ENCODE data around the gene ADGRL3.

Gene ADGRL3

DNA sequence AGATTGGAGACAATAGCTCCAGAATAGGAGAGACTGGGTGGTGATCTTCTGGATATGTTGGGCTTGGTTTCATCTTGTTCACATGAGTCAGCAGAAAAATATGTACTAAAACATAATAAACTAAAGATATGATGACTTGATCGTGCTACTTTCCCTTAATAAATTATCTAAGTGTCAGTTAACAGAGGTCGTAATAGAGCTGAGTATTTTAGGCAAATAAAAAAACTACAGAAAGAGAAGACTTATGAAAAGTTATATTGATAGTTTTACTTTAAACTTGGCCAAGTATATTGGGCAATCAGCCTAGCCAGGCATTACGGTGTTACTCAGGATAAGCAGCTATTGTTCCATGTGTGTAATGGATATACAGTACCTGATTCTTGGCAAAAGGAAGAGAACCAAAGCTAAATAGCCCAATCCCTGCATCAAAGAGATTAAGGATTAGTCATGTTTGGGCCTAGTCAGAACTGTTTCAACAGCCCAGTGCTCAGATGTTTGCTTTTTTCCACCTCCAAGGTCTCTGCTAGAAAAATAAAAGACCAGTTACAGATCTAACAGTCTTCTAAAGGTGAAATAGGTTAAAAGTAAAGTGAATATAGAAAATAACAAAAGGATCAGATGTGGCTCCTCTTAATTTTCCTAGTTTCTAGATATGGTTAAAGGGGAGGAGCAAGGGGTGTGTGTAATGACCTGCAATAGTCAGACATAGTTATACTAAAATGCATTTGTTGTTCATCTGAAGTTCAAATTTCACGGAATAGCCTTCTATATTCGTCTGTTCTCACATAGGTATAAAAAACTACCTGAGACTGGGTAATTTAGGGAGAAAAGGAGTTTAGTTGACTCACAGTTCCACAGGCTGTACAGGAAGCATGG is 262.6 kb downstream of the ADGRL3 start:
- no peaks in the 10 kb centered on the region for H3K27me3 ChIP-seq (ENCODE audit: control insufficient read depth, insufficient read depth, low read length, poor library complexity, severe bottlenecking)
- H3K4me3 ChIP-seq (ENCODE audit: insufficient read depth, low read depth, low read length): no peak overlapping the region
- no peak overlapping the region for H3K27ac ChIP-seq (ENCODE audit: insufficient read depth, low read depth, low read length, poor library complexity, severe bottlenecking)
- 95 to 99% methylated on average over 4 to 5 of the region's 5 CpGs for WGBS, 2 experiments
- no peaks in the 10 kb centered on the region for H3K9me3 ChIP-seq (ENCODE audit: control insufficient read depth, low read length)
- H3K4me1 ChIP-seq (ENCODE audit: control insufficient read depth, insufficient read depth, low read length): no peaks in the 10 kb centered on the region
- H3K36me3 ChIP-seq (ENCODE audit: control insufficient read depth, insufficient read depth, low read length): no peaks in the 10 kb centered on the region

- 87 to 92% methylated on average over 5 of the region's 6 CpGs for WGBS, 2 experiments
- H3K27me3 ChIP-seq (ENCODE audit: control insufficient read depth, insufficient read depth, low read length, poor library complexity, severe bottlenecking): no peaks in the 10 kb centered on the region
- no peak overlapping the region for H3K4me3 ChIP-seq (ENCODE audit: insufficient read depth, low read depth, low read length)
- H3K4me1 ChIP-seq (ENCODE audit: control insufficient read depth, insufficient read depth, low read length): no peaks in the 10 kb centered on the region
- H3K9me3 ChIP-seq (ENCODE audit: control insufficient read depth, low read length): no peaks in the 10 kb centered on the region
- no peaks in the 10 kb centered on the region for H3K36me3 ChIP-seq (ENCODE audit: control insufficient read depth, insufficient read depth, low read length)
- H3K27ac ChIP-seq (ENCODE audit: insufficient read depth, low read depth, low read length, poor library complexity, severe bottlenecking): no peak overlapping the region
Measured at GRCh38 chr4:61468024-61468720, 268.0 kb downstream of the ADGRL3 start.

DNA sequence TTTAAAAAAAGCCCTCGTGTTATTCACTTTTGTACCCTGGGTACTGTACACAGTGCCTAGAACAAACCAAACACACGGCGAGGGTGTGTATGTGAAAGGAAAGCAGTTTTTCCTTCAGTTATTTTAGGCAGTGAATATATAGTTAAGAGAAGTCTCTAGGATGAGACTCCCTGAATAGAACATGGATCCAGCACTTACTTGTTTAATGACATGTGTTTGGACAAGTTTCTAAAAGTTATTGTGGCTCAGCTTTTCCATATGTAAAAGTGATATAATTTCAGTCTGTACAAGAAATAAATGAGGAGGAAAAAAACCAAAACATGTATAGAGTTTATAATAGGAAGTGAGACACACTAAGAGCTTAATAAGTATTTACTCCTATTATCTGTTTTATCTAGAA is 273.2 kb downstream of the ADGRL3 start:
- no peak overlapping the region for H3K4me3 ChIP-seq (ENCODE audit: insufficient read depth, low read depth, low read length)
- H3K27ac ChIP-seq (ENCODE audit: insufficient read depth, low read depth, low read length, poor library complexity, severe bottlenecking): no peak overlapping the region
- H3K4me1 ChIP-seq (ENCODE audit: control insufficient read depth, insufficient read depth, low read length): no peaks in the 10 kb centered on the region
- 96 to 100% methylated on average over 3 of the region's 3 CpGs for WGBS, 2 experiments
- H3K36me3 ChIP-seq (ENCODE audit: control insufficient read depth, insufficient read depth, low read length): no peaks in the 10 kb centered on the region
- no peaks in the 10 kb centered on the region for H3K9me3 ChIP-seq (ENCODE audit: control insufficient read depth, low read length)
- no peaks in the 10 kb centered on the region for H3K27me3 ChIP-seq (ENCODE audit: control insufficient read depth, insufficient read depth, low read length, poor library complexity, severe bottlenecking)

- Histone ChIP-seq H3K4me3 (ENCODE audit: insufficient read depth, low read depth, low read length) (no peak overlapping the region), H3K36me3 (ENCODE audit: control insufficient read depth, insufficient read depth, low read length) (no peaks in the 10 kb centered on the region), H3K9me3 (ENCODE audit: control insufficient read depth, low read length) (no peaks in the 10 kb centered on the region), H3K4me1 (ENCODE audit: control insufficient read depth, insufficient read depth, low read length) (no peaks in the 10 kb centered on the region), H3K27me3 (ENCODE audit: control insufficient read depth, insufficient read depth, low read length, poor library complexity, severe bottlenecking) (no peaks in the 10 kb centered on the region), H3K27ac (ENCODE audit: insufficient read depth, low read depth, low read length, poor library complexity, severe bottlenecking) (no peak overlapping the region)
Measured at GRCh38 chr4:61478340-61478739, 278.2 kb downstream of the ADGRL3 start.

DNA sequence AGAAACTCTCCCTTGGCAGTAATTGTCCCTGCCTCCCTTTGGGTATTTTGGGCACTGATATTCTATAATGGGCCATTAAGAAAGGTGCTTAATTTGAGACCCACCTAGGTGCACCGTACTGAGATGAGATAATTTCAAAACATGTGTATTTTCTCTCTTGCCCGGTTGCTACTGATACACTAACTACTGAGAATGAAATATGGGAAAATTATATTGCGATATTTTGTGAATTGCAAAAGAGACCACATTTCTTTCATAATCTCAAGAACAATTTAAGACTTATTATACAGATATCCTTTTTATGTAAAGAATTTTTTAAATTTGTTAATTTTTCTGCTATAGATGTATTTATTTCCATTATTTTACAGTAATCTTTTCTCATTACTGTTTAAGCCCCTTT is 284.9 kb downstream of the ADGRL3 start:
- WGBS, 2 experiments: 90 to 100% methylated on average over 1 to 2 of the region's 3 CpGs
- Histone ChIP-seq H3K4me3 (ENCODE audit: insufficient read depth, low read depth, low read length) (no peak overlapping the region), H3K27ac (ENCODE audit: insufficient read depth, low read depth, low read length, poor library complexity, severe bottlenecking) (no peak overlapping the region), H3K27me3 (ENCODE audit: control insufficient read depth, insufficient read depth, low read length, poor library complexity, severe bottlenecking) (no peaks in the 10 kb centered on the region), H3K9me3 (ENCODE audit: control insufficient read depth, low read length) (no peaks in the 10 kb centered on the region), H3K4me1 (ENCODE audit: control insufficient read depth, insufficient read depth, low read length) (peaks cover 8% of the 10 kb centered on the region), H3K36me3 (ENCODE audit: control insufficient read depth, insufficient read depth, low read length) (no peaks in the 10 kb centered on the region)

GRCh38 chr4:61489927-61490326 is 289.8 kb downstream of the ADGRL3 start:
- Histone ChIP-seq H3K9me3 (ENCODE audit: control insufficient read depth, low read length) (no peaks in the 10 kb centered on the region), H3K27me3 (ENCODE audit: control insufficient read depth, insufficient read depth, low read length, poor library complexity, severe bottlenecking) (no peaks in the 10 kb centered on the region), H3K4me3 (ENCODE audit: insufficient read depth, low read depth, low read length) (no peak overlapping the region), H3K4me1 (ENCODE audit: control insufficient read depth, insufficient read depth, low read length) (peaks cover 8% of the 10 kb centered on the region), H3K27ac (ENCODE audit: insufficient read depth, low read depth, low read length, poor library complexity, severe bottlenecking) (no peak overlapping the region), H3K36me3 (ENCODE audit: control insufficient read depth, insufficient read depth, low read length) (no peaks in the 10 kb centered on the region)
- WGBS, 2 experiments: 77 to 79% methylated on average over 3 of the region's 3 CpGs

GRCh38 chr4:61493041-61493440 is 292.9 kb downstream of the ADGRL3 start:
- Histone ChIP-seq H3K9me3 (ENCODE audit: control insufficient read depth, low read length) (no peaks in the 10 kb centered on the region), H3K27me3 (ENCODE audit: control insufficient read depth, insufficient read depth, low read length, poor library complexity, severe bottlenecking) (no peaks in the 10 kb centered on the region), H3K4me3 (ENCODE audit: insufficient read depth, low read depth, low read length) (no peak overlapping the region), H3K4me1 (ENCODE audit: control insufficient read depth, insufficient read depth, low read length) (peaks cover 8% of the 10 kb centered on the region), H3K36me3 (ENCODE audit: control insufficient read depth, insufficient read depth, low read length) (no peaks in the 10 kb centered on the region), H3K27ac (ENCODE audit: insufficient read depth, low read depth, low read length, poor library complexity, severe bottlenecking) (no peak overlapping the region)
- WGBS, 2 experiments: 48 to 59% methylated on average over 2 to 4 of the region's 4 CpGs

DNA sequence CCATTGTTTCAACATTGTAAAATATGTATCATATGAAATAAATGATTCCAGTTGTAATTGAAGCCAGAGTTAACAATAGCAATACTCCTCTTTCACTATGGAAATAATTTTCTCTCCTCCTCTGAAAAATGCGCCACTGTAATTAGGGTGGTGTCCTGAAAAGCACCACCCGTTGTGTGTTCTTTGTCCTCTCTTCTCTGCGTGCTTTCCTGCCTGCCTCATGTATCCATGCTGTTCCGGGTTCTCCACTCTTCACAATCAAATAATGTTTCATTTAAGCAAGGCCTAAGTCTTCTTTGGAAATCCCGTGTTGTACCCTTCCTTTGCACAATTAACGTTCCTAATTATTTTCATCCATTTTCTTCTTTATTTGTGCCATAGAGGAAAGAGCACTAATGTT is 293.3 kb downstream of the ADGRL3 start:
- Histone ChIP-seq H3K9me3 (ENCODE audit: control insufficient read depth, low read length) (no peaks in the 10 kb centered on the region), H3K36me3 (ENCODE audit: control insufficient read depth, insufficient read depth, low read length) (no peaks in the 10 kb centered on the region), H3K4me3 (ENCODE audit: insufficient read depth, low read depth, low read length) (no peak overlapping the region), H3K27me3 (ENCODE audit: control insufficient read depth, insufficient read depth, low read length, poor library complexity, severe bottlenecking) (no peaks in the 10 kb centered on the region), H3K27ac (ENCODE audit: insufficient read depth, low read depth, low read length, poor library complexity, severe bottlenecking) (no peak overlapping the region), H3K4me1 (ENCODE audit: control insufficient read depth, insufficient read depth, low read length) (peaks cover 8% of the 10 kb centered on the region)
- WGBS, 2 experiments: 17 to 25% methylated on average over 5 to 6 of the region's 6 CpGs

GRCh38 chr4:61500883-61501282 is 300.8 kb downstream of the ADGRL3 start:
- H3K27ac ChIP-seq (ENCODE audit: insufficient read depth, low read depth, low read length, poor library complexity, severe bottlenecking): no peak overlapping the region
- H3K9me3 ChIP-seq (ENCODE audit: control insufficient read depth, low read length): no peaks in the 10 kb centered on the region
- H3K27me3 ChIP-seq (ENCODE audit: control insufficient read depth, insufficient read depth, low read length, poor library complexity, severe bottlenecking): no peaks in the 10 kb centered on the region
- H3K4me1 ChIP-seq (ENCODE audit: control insufficient read depth, insufficient read depth, low read length): no peaks in the 10 kb centered on the region
- no peak overlapping the region for H3K4me3 ChIP-seq (ENCODE audit: insufficient read depth, low read depth, low read length)
- H3K36me3 ChIP-seq (ENCODE audit: control insufficient read depth, insufficient read depth, low read length): no peaks in the 10 kb centered on the region

DNA sequence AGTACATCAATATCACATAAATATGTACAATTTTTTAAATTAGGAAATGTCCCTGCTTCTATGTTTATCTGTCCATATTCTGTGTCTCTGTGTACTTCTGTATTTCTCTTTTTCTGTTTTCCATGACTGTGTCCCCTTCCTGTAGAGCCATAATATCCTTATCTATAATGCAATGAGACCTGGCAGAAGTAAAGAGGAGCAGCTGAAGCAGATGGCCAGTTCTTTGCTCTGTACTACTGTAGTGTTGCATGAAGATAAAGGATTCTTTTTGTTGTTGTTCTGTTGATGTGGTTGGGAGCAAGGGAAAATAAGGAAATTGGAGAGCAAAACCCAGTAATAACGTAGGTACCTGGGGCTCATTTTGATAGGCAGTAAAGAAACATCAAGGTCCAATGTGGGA is 301.7 kb downstream of the ADGRL3 start:
- WGBS, 2 experiments: 85 to 86% methylated on average over 1 of the region's 1 CpG
- no peak overlapping the region for H3K27ac ChIP-seq (ENCODE audit: insufficient read depth, low read depth, low read length, poor library complexity, severe bottlenecking)
- no peak overlapping the region for H3K4me3 ChIP-seq (ENCODE audit: insufficient read depth, low read depth, low read length)
- no peaks in the 10 kb centered on the region for H3K27me3 ChIP-seq (ENCODE audit: control insufficient read depth, insufficient read depth, low read length, poor library complexity, severe bottlenecking)
- no peaks in the 10 kb centered on the region for H3K36me3 ChIP-seq (ENCODE audit: control insufficient read depth, insufficient read depth, low read length)
- H3K4me1 ChIP-seq (ENCODE audit: control insufficient read depth, insufficient read depth, low read length): no peaks in the 10 kb centered on the region
- H3K9me3 ChIP-seq (ENCODE audit: control insufficient read depth, low read length): no peaks in the 10 kb centered on the region
